ENCODE results near the gene C5orf47. TPM values are rescaled to one million over a fixed set of nuclear protein-coding genes. Genes with fewer than 3 reads are reported as not detected.
A peak's percentile ranks its signal among the peaks of the same experiment; 100 is the strongest.

Gene C5orf47
- polyA plus RNA-seq, 1 of the 3 experiments (the other 2 are of a cell fraction), result not detected

DNA sequence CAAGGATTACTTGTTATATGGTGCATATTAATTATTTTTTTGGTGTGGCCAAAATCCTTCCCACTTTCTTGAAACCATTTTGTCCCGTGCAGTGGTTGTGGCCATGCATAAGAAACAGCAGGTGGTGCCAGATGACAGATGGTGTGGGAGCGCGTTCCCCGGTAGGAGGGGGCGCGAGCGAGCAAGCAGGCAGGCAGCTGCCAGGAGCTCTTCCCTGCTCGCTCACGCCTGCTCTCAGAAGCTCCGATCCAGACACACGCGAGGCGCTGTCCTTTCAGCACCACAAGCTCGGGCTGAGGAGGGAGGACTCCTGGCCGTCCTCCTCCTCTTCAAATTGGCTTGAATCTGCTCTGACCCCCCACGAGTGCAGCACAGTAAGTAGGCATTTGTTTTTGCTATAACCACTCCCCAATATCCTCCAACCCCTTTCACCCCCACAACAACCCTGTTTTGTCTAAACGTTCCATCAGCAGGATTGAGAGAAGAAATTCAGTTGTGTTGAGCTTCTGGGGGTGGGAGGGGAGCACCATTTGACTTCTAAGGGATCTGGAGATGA, 56.6 kb downstream of the C5orf47 start, which contains the start of gene NSG2:
NSG2 (plus strand) TSS at position 237 of the 556 bp plus-strand sequence. CDS start 1,050 bp downstream, outside the sequence.
- CTCF ChIA-PET, result interaction anchor here (0.6 to 7.4 kb wide), 71 partner anchors 8 to 697 kb away, joined by 3 to 298 read pairs (median 4); no protein-coding TSS in a partner anchor
- Histone ChIP-seq H3F3A (replicated peaks; ENCODE audit: insufficient read depth) (no peaks in the 10 kb centered on the region), H3K27ac (ENCODE audit: low read depth in 2 of 2, low read length in 1 of 2) (peak within 1 kb of the TSS in 1 of 2 experiments; percentile 94; a peak in 2 of 4 replicates), H3K36me3 (replicated peaks in 1 of 2; ENCODE audit: control insufficient read depth in 1 of 2, insufficient read depth in 2 of 2, low read length in 1 of 2) (peaks cover 0 to 5% of the 10 kb centered on the region in 2 experiments), H3K4me1 (ENCODE audit: control insufficient read depth in 1 of 2, insufficient read depth in 2 of 2, low read depth in 1 of 2, low read length in 1 of 2) (peaks cover 0 to 18% of the 10 kb centered on the region in 2 experiments; a peak in 2 of 4 replicates), H3K4me3 (ENCODE audit: low read depth in 2 of 2, low read length in 1 of 2) (peak within 1 kb of the TSS in 1 of 2 experiments; percentile 47; a peak in 2 of 4 replicates), H3K9me2 (no peaks in the 10 kb centered on the region), H4K20me1 (ENCODE audit: insufficient read depth) (no peaks in the 10 kb centered on the region), H3K9me3 (no peaks in the 10 kb centered on the region), H3K79me2 (ENCODE audit: insufficient read depth) (no peaks in the 10 kb centered on the region), H3K27me3 (ENCODE audit: insufficient read depth) (no peaks in the 10 kb centered on the region), H3K9ac (no peak within 1 kb of the TSS), H3K4me2 (no peak within 1 kb of the TSS), H2AFZ (ENCODE audit: low read depth) (no peak within 1 kb of the TSS)
- POLR2A ChIA-PET, result interaction anchor here (0.7 to 2.2 kb wide), 12 partner anchors 17 to 664 kb away, joined by 3 to 54 read pairs (median 4); no protein-coding TSS in a partner anchor
- TF ChIP-seq JUND (IDR thresholded peaks at IDR 0.05), result no peak
- TF ChIP-seq, protein P1, sequence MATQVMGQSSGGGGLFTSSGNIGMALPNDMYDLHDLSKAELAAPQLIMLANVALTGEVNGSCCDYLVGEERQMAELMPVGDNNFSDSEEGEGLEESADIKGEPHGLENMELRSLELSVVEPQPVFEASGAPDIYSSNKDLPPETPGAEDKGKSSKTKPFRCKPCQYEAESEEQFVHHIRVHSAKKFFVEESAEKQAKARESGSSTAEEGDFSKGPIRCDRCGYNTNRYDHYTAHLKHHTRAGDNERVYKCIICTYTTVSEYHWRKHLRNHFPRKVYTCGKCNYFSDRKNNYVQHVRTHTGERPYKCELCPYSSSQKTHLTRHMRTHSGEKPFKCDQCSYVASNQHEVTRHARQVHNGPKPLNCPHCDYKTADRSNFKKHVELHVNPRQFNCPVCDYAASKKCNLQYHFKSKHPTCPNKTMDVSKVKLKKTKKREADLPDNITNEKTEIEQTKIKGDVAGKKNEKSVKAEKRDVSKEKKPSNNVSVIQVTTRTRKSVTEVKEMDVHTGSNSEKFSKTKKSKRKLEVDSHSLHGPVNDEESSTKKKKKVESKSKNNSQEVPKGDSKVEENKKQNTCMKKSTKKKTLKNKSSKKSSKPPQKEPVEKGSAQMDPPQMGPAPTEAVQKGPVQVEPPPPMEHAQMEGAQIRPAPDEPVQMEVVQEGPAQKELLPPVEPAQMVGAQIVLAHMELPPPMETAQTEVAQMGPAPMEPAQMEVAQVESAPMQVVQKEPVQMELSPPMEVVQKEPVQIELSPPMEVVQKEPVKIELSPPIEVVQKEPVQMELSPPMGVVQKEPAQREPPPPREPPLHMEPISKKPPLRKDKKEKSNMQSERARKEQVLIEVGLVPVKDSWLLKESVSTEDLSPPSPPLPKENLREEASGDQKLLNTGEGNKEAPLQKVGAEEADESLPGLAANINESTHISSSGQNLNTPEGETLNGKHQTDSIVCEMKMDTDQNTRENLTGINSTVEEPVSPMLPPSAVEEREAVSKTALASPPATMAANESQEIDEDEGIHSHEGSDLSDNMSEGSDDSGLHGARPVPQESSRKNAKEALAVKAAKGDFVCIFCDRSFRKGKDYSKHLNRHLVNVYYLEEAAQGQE (IDR thresholded peaks at IDR 0.05; ENCODE audit: low read depth, low read length), result peak; percentile 96
- TF ChIP-seq, protein P2, sequence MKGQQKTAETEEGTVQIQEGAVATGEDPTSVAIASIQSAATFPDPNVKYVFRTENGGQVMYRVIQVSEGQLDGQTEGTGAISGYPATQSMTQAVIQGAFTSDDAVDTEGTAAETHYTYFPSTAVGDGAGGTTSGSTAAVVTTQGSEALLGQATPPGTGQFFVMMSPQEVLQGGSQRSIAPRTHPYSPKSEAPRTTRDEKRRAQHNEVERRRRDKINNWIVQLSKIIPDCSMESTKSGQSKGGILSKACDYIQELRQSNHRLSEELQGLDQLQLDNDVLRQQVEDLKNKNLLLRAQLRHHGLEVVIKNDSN (IDR thresholded peaks at IDR 0.05; ENCODE audit: borderline replicate concordance, low read depth), result no peak
- TF ChIP-seq EP300 (IDR thresholded peaks at IDR 0.05; ENCODE audit: borderline replicate concordance in 1 of 2, low read depth in 1 of 2, low read length in 1 of 2), result peak in 1 of 2 experiments; percentile 20; a peak in 1 of 4 replicates
- no peak for TF ChIP-seq FOSL2 (IDR thresholded peaks at IDR 0.05; ENCODE audit: borderline replicate concordance, low read depth)
- TF ChIP-seq MXI1 (IDR thresholded peaks at IDR 0.05; ENCODE audit: low read depth, low read length), result peak; percentile 96
- no peak for TF ChIP-seq FOXJ3 (CRISPR knock-in tag; IDR thresholded peaks at IDR 0.05)
- TF ChIP-seq SMC3 (IDR thresholded peaks at IDR 0.05; ENCODE audit: low read depth, low read length), result peak; percentile 99
- no peak for TF ChIP-seq EZH2phosphoT487 (IDR thresholded peaks at IDR 0.05; ENCODE audit: borderline replicate concordance, low read depth)
- 0 out of 2 replicates have a peak, but pooled peaks have one; percentile 24 for TF ChIP-seq NRF1 (IDR thresholded peaks at IDR 0.05; ENCODE audit: low read depth, low read length)
- no peak for TF ChIP-seq RFX5 (IDR thresholded peaks at IDR 0.05; ENCODE audit: low read length)
- TF ChIP-seq TAF1 (IDR thresholded peaks at IDR 0.05; ENCODE audit: borderline replicate concordance, low read depth, low read length), result no peak
- TF ChIP-seq, protein P3, sequence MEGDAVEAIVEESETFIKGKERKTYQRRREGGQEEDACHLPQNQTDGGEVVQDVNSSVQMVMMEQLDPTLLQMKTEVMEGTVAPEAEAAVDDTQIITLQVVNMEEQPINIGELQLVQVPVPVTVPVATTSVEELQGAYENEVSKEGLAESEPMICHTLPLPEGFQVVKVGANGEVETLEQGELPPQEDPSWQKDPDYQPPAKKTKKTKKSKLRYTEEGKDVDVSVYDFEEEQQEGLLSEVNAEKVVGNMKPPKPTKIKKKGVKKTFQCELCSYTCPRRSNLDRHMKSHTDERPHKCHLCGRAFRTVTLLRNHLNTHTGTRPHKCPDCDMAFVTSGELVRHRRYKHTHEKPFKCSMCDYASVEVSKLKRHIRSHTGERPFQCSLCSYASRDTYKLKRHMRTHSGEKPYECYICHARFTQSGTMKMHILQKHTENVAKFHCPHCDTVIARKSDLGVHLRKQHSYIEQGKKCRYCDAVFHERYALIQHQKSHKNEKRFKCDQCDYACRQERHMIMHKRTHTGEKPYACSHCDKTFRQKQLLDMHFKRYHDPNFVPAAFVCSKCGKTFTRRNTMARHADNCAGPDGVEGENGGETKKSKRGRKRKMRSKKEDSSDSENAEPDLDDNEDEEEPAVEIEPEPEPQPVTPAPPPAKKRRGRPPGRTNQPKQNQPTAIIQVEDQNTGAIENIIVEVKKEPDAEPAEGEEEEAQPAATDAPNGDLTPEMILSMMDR (IDR thresholded peaks at IDR 0.05), result peak; percentile 89
- no peak for TF ChIP-seq YY1 (IDR thresholded peaks at IDR 0.05; ENCODE audit: low read depth)
- peak; percentile 57 for TF ChIP-seq CHD2 (IDR thresholded peaks at IDR 0.05; ENCODE audit: low read length, partially characterized antibody)
- no peak for TF ChIP-seq GABPA (IDR thresholded peaks at IDR 0.05; ENCODE audit: low read depth)
- peak; percentile 58; the same call in 1 of the 2 replicates for TF ChIP-seq SIN3A (IDR thresholded peaks at IDR 0.05; ENCODE audit: borderline replicate concordance, low read depth, low read length)
- no peak for TF ChIP-seq GATA2 (CRISPR knock-in tag; IDR thresholded peaks at IDR 0.05)
- peak; percentile 49; the same call in 1 of the 2 replicates for TF ChIP-seq RCOR1 (IDR thresholded peaks at IDR 0.05; ENCODE audit: low read length)
- TF ChIP-seq RAD21 (IDR thresholded peaks at IDR 0.05; ENCODE audit: low read length), result peak; percentile 99
- WGBS (ENCODE audit: low lambda C conversion rate), result under 1% methylated on average over 12 of the region's 17 CpGs
- DNase-seq, result peak; percentile 85
